Endodermal cell (in vitro differentiated cells): Measurements from ENCODE around the gene DRD4. TPM values are rescaled to one million over a fixed set of nuclear protein-coding genes. Genes with fewer than 3 reads are reported as not detected.

ENCODE experiments used
- total RNA-seq, 2 donors: library from RNA; stranded (reverse); fragmentation: NEBNext Ultra II Directional in 1 of 2; extraction: Animal tissue kit (Norgen Biotek cat#: 25700) in 1 of 2; gene quantifications; 2 replicates in 1 of 2; 3 replicates in 1 of 2; pipeline ENCODE4 v1.2.1, GENCODE V29; 2021

Gene DRD4
- total RNA-seq, 2 donors from 2014 or later, result 1.8 to 2.7 TPM

Other genes starting within 250 kb of the DRD4 start
- gene PKP3, start 243.1 kb upstream of the DRD4 start, total RNA-seq, result 10 to 100 TPM; 35.4 to 44.8 TPM
- 10 to 100 TPM; 63.3 to 67.4 TPM for gene SIGIRR, start 222.3 kb upstream of the DRD4 start, total RNA-seq
- gene ANO9, start 195.3 kb upstream of the DRD4 start, total RNA-seq, result 10 to 100 TPM; 16.8 to 17.8 TPM
- gene PTDSS2, start 187.0 kb upstream of the DRD4 start, total RNA-seq, result 10 to 100 TPM; 55.2 to 56.1 TPM
- gene RNH1, start 130.0 kb upstream of the DRD4 start, total RNA-seq, result 10 to 100 TPM; 42.7 to 43.2 TPM
- gene HRAS, start 101.7 kb upstream of the DRD4 start, total RNA-seq, result 10 to 100 TPM; 64.8 to 68.2 TPM
- gene LRRC56, start 99.7 kb upstream of the DRD4 start, total RNA-seq, result 1 to 10 TPM; 3.0 to 4.3 TPM
- 10 to 100 TPM in 1 of 2 donors, 1 to 10 TPM in 1; 8.5 to 13.3 TPM for gene LMNTD2, start 76.5 kb upstream of the DRD4 start, total RNA-seq
- 10 to 100 TPM; 34.2 to 36.3 TPM for gene RASSF7, start 76.3 kb upstream of the DRD4 start, total RNA-seq
- 10 to 100 TPM; 43.4 to 48.0 TPM for gene PHRF1, start 60.8 kb upstream of the DRD4 start, total RNA-seq
- 10 to 100 TPM in 1 of 2 donors, 1 to 10 TPM in 1; 9.3 to 16.8 TPM for gene IRF7, start 21.3 kb upstream of the DRD4 start, total RNA-seq
- under 1 TPM; 0.13 to 0.27 TPM for gene CDHR5, start 12.3 kb upstream of the DRD4 start, total RNA-seq
- 1 to 10 TPM; 3.9 to 6.1 TPM for gene SCT, start 10.1 kb upstream of the DRD4 start, total RNA-seq
- gene DEAF1, start 58.0 kb downstream of the DRD4 start, total RNA-seq, result 10 to 100 TPM; 44.1 to 51.9 TPM
- gene TMEM80, start 58.5 kb downstream of the DRD4 start, total RNA-seq, result 10 to 100 TPM; 13.2 to 19.1 TPM
- gene EPS8L2, start 69.0 kb downstream of the DRD4 start, total RNA-seq, result 10 to 100 TPM; 26.2 to 28.0 TPM
- 100 to 1,000 TPM; 177 to 221 TPM for gene TALDO1, start 110.2 kb downstream of the DRD4 start, total RNA-seq
- gene GATD1, start 140.2 kb downstream of the DRD4 start, total RNA-seq, result 10 to 100 TPM; 57.2 to 63.2 TPM
- not detected for gene CEND1, start 152.8 kb downstream of the DRD4 start, total RNA-seq
- gene SLC25A22, start 161.0 kb downstream of the DRD4 start, total RNA-seq, result 10 to 100 TPM; 46.5 to 56.2 TPM
- 10 to 100 TPM; 39.9 to 48.8 TPM for gene PIDD1, start 168.0 kb downstream of the DRD4 start, total RNA-seq
- gene RPLP2, start 172.7 kb downstream of the DRD4 start, total RNA-seq, result 1,000 to 10,000 TPM; 1,966 to 2,020 TPM
- 10 to 100 TPM; 77.0 to 77.6 TPM for gene PNPLA2, start 181.6 kb downstream of the DRD4 start, total RNA-seq
- gene CRACR2B, start 190.7 kb downstream of the DRD4 start, total RNA-seq, result 10 to 100 TPM; 22.3 to 28.1 TPM
- 100 to 1,000 TPM; 139 to 165 TPM for gene CD151, start 195.7 kb downstream of the DRD4 start, total RNA-seq
- 100 to 1,000 TPM; 139 to 148 TPM for gene POLR2L, start 205.3 kb downstream of the DRD4 start, total RNA-seq
- gene TSPAN4, start 205.6 kb downstream of the DRD4 start, total RNA-seq, result 10 to 100 TPM; 56.8 to 71.1 TPM